Keratinocyte (primary cell): ENCODE data around the gene TM9SF1. TPM values are rescaled to one million over a fixed set of nuclear protein-coding genes. Genes with fewer than 3 reads are reported as not detected.
A peak's percentile ranks its signal among the peaks of the same experiment; 100 is the strongest.

ENCODE experiments used
- DNase-seq: peaks from one replicate; pipeline ENCODE4 v3.0.0-alpha.2; 2011; ENCODE audit warnings: low read depth, missing footprints, low spot score
- FAIRE-seq: peaks from 2 replicates; lab custom pipeline; 2011; peaks lifted over from hg19 to GRCh38; lab: Jason Lieb, UNC
- H2AFZ ChIP-seq: 2 replicates; pipeline ENCODE4 v1.6.0; 2012; ENCODE audit warnings: low read length, control low read depth, inconsistent platforms; ENCODE audit not compliant: control insufficient read depth
- H3K27ac ChIP-seq: 2 replicates; pipeline ENCODE4 v1.5.1; 2011; ENCODE audit warnings: low read length; ENCODE audit not compliant: control insufficient read depth, insufficient read depth
- H3K27me3 ChIP-seq: 3 replicates; pipeline ENCODE4 v1.6.0; 2011; ENCODE audit warnings: low read length; ENCODE audit not compliant: control insufficient read depth, insufficient read depth; ENCODE audit errors: extremely low read depth
- H3K36me3 ChIP-seq, 2 experiments: 2 replicates in 1 of 2; 3 replicates in 1 of 2; pipeline ENCODE4 v1.5.1; 2011; ENCODE audit warnings: low read length in 2 of 2, mild to moderate bottlenecking in 1 of 2; ENCODE audit not compliant: control insufficient read depth in 2 of 2, insufficient read depth in 2 of 2; ENCODE audit errors: extremely low read depth in 1 of 2
- H3K4me1 ChIP-seq: 3 replicates; pipeline ENCODE4 v1.5.1; 2011; ENCODE audit warnings: low read length; ENCODE audit not compliant: control insufficient read depth, insufficient read depth; ENCODE audit errors: extremely low read depth
- H3K4me2 ChIP-seq: 3 replicates; pipeline ENCODE4 v1.6.0; 2011; ENCODE audit warnings: low read depth, low read length; ENCODE audit not compliant: control insufficient read depth, insufficient read depth; ENCODE audit errors: extremely low read depth
- H3K4me3 ChIP-seq, 3 experiments: fragments of 200-600 bp in 1 of 3; sonication (generic) in 1 of 3; 2 replicates in 2 of 3; 3 replicates in 1 of 3; pipeline ENCODE4 v1.5.1; 2011 to 2016; ENCODE audit warnings: low read length in 3 of 3, mild to moderate bottlenecking in 3 of 3, control low read depth in 2 of 3, inconsistent platforms in 1 of 3, low read depth in 1 of 3, mixed read lengths in 1 of 3, mixed run types in 1 of 3, moderate library complexity in 1 of 3; ENCODE audit not compliant: control insufficient read depth in 2 of 3, insufficient read depth in 2 of 3; ENCODE audit errors: extremely low read depth in 1 of 3
- H3K79me2 ChIP-seq: 2 replicates; pipeline ENCODE4 v1.6.0; 2012; ENCODE audit warnings: low read length; ENCODE audit not compliant: control insufficient read depth, insufficient read depth
- H3K9ac ChIP-seq: 3 replicates; pipeline ENCODE4 v1.6.0; 2011; ENCODE audit warnings: low read length; ENCODE audit not compliant: control insufficient read depth, insufficient read depth; ENCODE audit errors: extremely low read depth
- H3K9me1 ChIP-seq: 3 replicates; pipeline ENCODE4 v1.6.0; 2011; ENCODE audit warnings: low read length; ENCODE audit not compliant: control insufficient read depth, insufficient read depth; ENCODE audit errors: extremely low read depth
- H3K9me3 ChIP-seq: 2 replicates; pipeline ENCODE4 v1.5.1; 2012; ENCODE audit warnings: low read depth, low read length; ENCODE audit not compliant: control insufficient read depth
- H4K20me1 ChIP-seq: 3 replicates; pipeline ENCODE4 v1.6.0; 2011; ENCODE audit warnings: low read length; ENCODE audit not compliant: control insufficient read depth, insufficient read depth; ENCODE audit errors: extremely low read depth
- CTCF ChIP-seq, 3 experiments: IDR thresholded peaks in 1 of 3; conservative IDR thresholded peaks in 1 of 3; optimal IDR thresholded peaks in 1 of 3; 2 replicates in 2 of 3; 3 replicates in 1 of 3; pipeline versions ENCODE3 to v1.5.1; 2011; ENCODE audit warnings: low read length in 3 of 3, mild to moderate bottlenecking in 3 of 3, moderate library complexity in 2 of 3, control low read depth in 1 of 3, inconsistent platforms in 1 of 3; ENCODE audit not compliant: insufficient read depth in 2 of 3; ENCODE audit errors: extremely low read depth in 1 of 3
- EZH2 ChIP-seq: IDR thresholded peaks from one replicate; pipeline ENCODE4 v1.6.1; 2012; ENCODE audit warnings: inconsistent platforms, mild to moderate bottlenecking, low read length, moderate library complexity
- dilution Hi-C: fragments of 300-500 bp; cut with MboI; formaldehyde crosslinking; loops from one replicate; pipeline ENCODE4 v1.7.0; 2020; ENCODE audit warnings: low sequenced_read_pairs; ENCODE audit not compliant: extremely low pct_ligation_motif_present
- polyA plus RNA-seq, 5 experiments: library from polyadenylated mRNA; depleted of rRNA in 3 of 5; stranded (reverse) in 3 of 5; stranded (forward) in 1 of 5; unstranded in 1 of 5; fragments of >200 nt; gene quantifications; 1 replicate in 1 of 5; 2 replicates in 3 of 5; 3 replicates in 1 of 5; pipeline versions ENCODE4 v1.2.1 to v1.2.3, GENCODE V29; 2011 to 2012; ENCODE audit warnings: missing spikeins in 2 of 5, low read depth in 1 of 5, low replicate concordance in 1 of 5

Gene TM9SF1
- polyA plus RNA-seq, 1 donor (not counting 4 experiments of a cell fraction or from before 2014, with no cell fraction given) = 19.2 TPM

- dilution Hi-C loops = no loop called here
- H3K4me2 ChIP-seq = no peak overlapping the region
- H3K4me1 ChIP-seq = peaks cover 29% of the 10 kb centered on the region
- peak overlapping the region; percentile 99 for H3K27ac ChIP-seq
- no peaks in the 10 kb centered on the region for H3K9me1 ChIP-seq
- peak overlapping the region; percentile 100 for H3K9ac ChIP-seq
- TF ChIP-seq EZH2 (no peak), CTCF (optimal IDR thresholded peaks at IDR 0.05 in 1 of 3, IDR thresholded peaks at IDR 0.05 in 1 of 3, conservative IDR thresholded peaks at IDR 0.05 in 1 of 3; ENCODE audit: extremely low read depth in 1 of 3, insufficient read depth in 2 of 3, low read length in 3 of 3) (no peak)
- no peaks in the 10 kb centered on the region for H4K20me1 ChIP-seq
- H3K9me3 ChIP-seq = no peaks in the 10 kb centered on the region
- H3K4me3 ChIP-seq = no peak overlapping the region
- peaks cover 51 to 60% of the 10 kb centered on the region in 2 experiments for H3K36me3 ChIP-seq
- H3K79me2 ChIP-seq = peaks cover 32% of the 10 kb centered on the region
- no peak overlapping the region for H2AFZ ChIP-seq
- no peaks in the 10 kb centered on the region for H3K27me3 ChIP-seq
- no peak for FAIRE-seq
- no peak for DNase-seq
These were observed 34.8 kb downstream of the TM9SF1 start for GRCh38 chr14:24160499-24160849.

GRCh38 chr14:24159777-24160498, 35.3 kb downstream of the TM9SF1 start:
- Histone ChIP-seq H3K4me1 (peaks cover 29% of the 10 kb centered on the region), H3K36me3 (peaks cover 52 to 60% of the 10 kb centered on the region in 2 experiments), H3K4me3 (no peak overlapping the region), H4K20me1 (no peaks in the 10 kb centered on the region), H3K9me3 (no peaks in the 10 kb centered on the region), H3K9ac (no peak overlapping the region), H2AFZ (no peak overlapping the region), H3K4me2 (no peak overlapping the region), H3K27me3 (no peaks in the 10 kb centered on the region), H3K79me2 (peaks cover 32% of the 10 kb centered on the region), H3K9me1 (no peaks in the 10 kb centered on the region), H3K27ac (no peak overlapping the region)
- no peak for DNase-seq
- no peak for FAIRE-seq
- TF ChIP-seq EZH2 (no peak), CTCF (optimal IDR thresholded peaks at IDR 0.05 in 1 of 3, IDR thresholded peaks at IDR 0.05 in 1 of 3, conservative IDR thresholded peaks at IDR 0.05 in 1 of 3; ENCODE audit: extremely low read depth in 1 of 3, insufficient read depth in 2 of 3, low read length in 3 of 3) (no peak)
- dilution Hi-C loops = no loop called here
